Endothelial cell (in vitro differentiated cells): ENCODE data around the gene PLA2G2E. TPM values are rescaled to one million over a fixed set of nuclear protein-coding genes. Genes with fewer than 3 reads are reported as not detected.
"Not testable (repeated sequence)": the region's sequence is repeated elsewhere in the genome, so short reads cannot be mapped to it uniquely, and the experiment has no call there.

Experiments
- DNase-seq: peaks from one replicate; pipeline ENCODE4 v3.0.0; 2021; ENCODE audit warnings: low spot score
- H3K27ac Mint-ChIP-seq: one replicate; pipeline ENCODE4 v1.8.0; 2021; ENCODE audit warnings: mixed read lengths, inconsistent platforms; ENCODE audit not compliant: unreplicated experiment
- H3K27me3 Mint-ChIP-seq: one replicate; pipeline ENCODE4 v1.8.0; 2021; ENCODE audit warnings: mild to moderate bottlenecking, moderate library complexity, mixed read lengths, inconsistent platforms; ENCODE audit not compliant: unreplicated experiment
- H3K36me3 Mint-ChIP-seq: one replicate; pipeline ENCODE4 v1.8.0; 2021; ENCODE audit warnings: mild to moderate bottlenecking, low read depth, mixed read lengths, inconsistent platforms; ENCODE audit not compliant: unreplicated experiment
- H3K4me1 Mint-ChIP-seq: one replicate; pipeline ENCODE4 v1.8.0; 2021; ENCODE audit warnings: mild to moderate bottlenecking, mixed read lengths, inconsistent platforms; ENCODE audit not compliant: unreplicated experiment
- H3K4me3 Mint-ChIP-seq: one replicate; pipeline ENCODE4 v1.8.0; 2021; ENCODE audit warnings: mild to moderate bottlenecking, mixed read lengths, inconsistent platforms; ENCODE audit not compliant: unreplicated experiment
- H3K9me3 Mint-ChIP-seq: one replicate; pipeline ENCODE4 v1.8.0; 2021; ENCODE audit warnings: mixed read lengths, inconsistent platforms; ENCODE audit not compliant: unreplicated experiment
- total RNA-seq: library from RNA; stranded (reverse); fragmentation: NEBNext Ultra II Directional; extraction: Animal tissue kit (Norgen Biotek cat#: 25700); gene quantifications from one replicate; pipeline ENCODE4 v1.2.1, GENCODE V29; 2021; ENCODE audit not compliant: unreplicated experiment
- TF ChIP-seq, protein P1 (sequence below): fragments of 200-600 bp; sonication (generic); IDR thresholded peaks from one replicate; pipeline ENCODE4 v1.5.0; 2021; ENCODE audit warnings: antibody characterized with exemption; ENCODE audit not compliant: unreplicated experiment

The PLA2G2E gene
- total RNA-seq, 1 donor from 2014 or later, result not detected

DNA sequence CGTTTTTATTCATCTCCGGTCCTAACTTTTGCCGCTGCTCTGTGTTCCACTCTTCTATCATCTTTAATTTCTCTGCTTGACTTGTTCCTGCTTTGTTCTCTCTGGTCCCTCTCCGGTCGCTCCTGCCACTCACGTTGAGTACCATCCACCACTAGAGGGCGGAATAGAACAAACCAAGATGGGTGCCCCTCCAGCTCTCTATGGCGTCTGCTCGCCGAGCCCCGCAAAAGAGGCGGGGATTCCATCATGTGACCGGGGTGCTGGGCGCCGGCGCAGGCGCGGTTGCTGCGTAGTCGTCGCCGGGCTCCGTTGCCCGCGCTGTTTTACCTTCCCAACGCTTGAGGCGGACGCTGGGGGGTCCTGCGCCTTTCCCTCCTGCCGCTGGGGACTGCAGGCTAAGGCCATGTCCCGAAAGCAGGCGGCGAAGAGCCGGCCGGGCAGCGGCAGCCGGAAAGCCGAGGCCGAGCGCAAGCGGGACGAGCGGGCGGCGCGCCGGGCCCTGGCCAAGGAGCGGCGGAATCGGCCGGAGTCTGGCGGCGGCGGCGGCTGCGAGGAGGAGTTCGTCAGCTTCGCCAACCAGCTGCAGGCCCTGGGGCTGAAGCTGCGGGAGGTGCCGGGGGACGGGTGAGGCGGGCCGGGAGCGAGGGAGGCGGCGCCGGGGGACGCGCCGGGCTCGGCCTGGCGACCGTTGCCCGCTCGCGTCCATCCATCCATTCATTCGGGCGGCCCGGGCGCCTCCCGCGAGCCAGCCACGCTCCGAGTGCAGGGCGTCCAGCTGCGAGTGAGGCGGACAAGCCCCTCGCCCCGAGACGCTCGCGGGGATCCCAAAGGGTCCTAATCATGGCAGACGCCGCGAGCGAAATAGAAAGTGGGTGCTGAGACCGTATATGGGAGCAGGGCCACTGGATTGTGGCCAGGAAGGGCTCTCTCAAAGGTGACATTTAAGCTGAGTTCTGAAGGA is 41.0 kb downstream of the PLA2G2E start, which contains the start of gene OTUD3:
Gene OTUD3 (plus strand): TSS at position 285 of the 961 bp plus-strand sequence. CDS start 119 bp downstream, at position 404.
- peaks cover 5% of the 10 kb centered on the region for H3K36me3 Mint-ChIP-seq
- TF ChIP-seq, protein P1, sequence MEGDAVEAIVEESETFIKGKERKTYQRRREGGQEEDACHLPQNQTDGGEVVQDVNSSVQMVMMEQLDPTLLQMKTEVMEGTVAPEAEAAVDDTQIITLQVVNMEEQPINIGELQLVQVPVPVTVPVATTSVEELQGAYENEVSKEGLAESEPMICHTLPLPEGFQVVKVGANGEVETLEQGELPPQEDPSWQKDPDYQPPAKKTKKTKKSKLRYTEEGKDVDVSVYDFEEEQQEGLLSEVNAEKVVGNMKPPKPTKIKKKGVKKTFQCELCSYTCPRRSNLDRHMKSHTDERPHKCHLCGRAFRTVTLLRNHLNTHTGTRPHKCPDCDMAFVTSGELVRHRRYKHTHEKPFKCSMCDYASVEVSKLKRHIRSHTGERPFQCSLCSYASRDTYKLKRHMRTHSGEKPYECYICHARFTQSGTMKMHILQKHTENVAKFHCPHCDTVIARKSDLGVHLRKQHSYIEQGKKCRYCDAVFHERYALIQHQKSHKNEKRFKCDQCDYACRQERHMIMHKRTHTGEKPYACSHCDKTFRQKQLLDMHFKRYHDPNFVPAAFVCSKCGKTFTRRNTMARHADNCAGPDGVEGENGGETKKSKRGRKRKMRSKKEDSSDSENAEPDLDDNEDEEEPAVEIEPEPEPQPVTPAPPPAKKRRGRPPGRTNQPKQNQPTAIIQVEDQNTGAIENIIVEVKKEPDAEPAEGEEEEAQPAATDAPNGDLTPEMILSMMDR, result peak; percentile 94
- H3K27me3 Mint-ChIP-seq, result peaks cover 3% of the 10 kb centered on the region
- peak within 1 kb of the TSS; percentile 91 for H3K4me3 Mint-ChIP-seq
- peak; percentile 95 for DNase-seq
- H3K27ac Mint-ChIP-seq, result no peak within 1 kb of the TSS
- H3K9me3 Mint-ChIP-seq, result no peaks in the 10 kb centered on the region
- peaks cover 15% of the 10 kb centered on the region for H3K4me1 Mint-ChIP-seq

GRCh38 chr1:19880841-19881240 is 42.6 kb downstream of the PLA2G2E start:
- not testable (repeated sequence) for H3K4me3 Mint-ChIP-seq, H3K36me3 Mint-ChIP-seq, H3K9me3 Mint-ChIP-seq, DNase-seq, H3K27me3 Mint-ChIP-seq, H3K27ac Mint-ChIP-seq
- H3K4me1 Mint-ChIP-seq, result peaks cover 15% of the 10 kb centered on the region

GRCh38 chr1:19879661-19880060 is 43.8 kb downstream of the PLA2G2E start:
- H3K4me3 Mint-ChIP-seq, result no peak overlapping the region
- H3K36me3 Mint-ChIP-seq, result no peaks in the 10 kb centered on the region
- no peak overlapping the region for H3K27ac Mint-ChIP-seq
- peaks cover 11% of the 10 kb centered on the region for H3K4me1 Mint-ChIP-seq
- TF ChIP-seq, protein P1, result no peak
- H3K9me3 Mint-ChIP-seq, result no peaks in the 10 kb centered on the region
- peaks cover 3% of the 10 kb centered on the region for H3K27me3 Mint-ChIP-seq
- DNase-seq, result no peak

GRCh38 chr1:19879227-19879626 is 44.2 kb downstream of the PLA2G2E start:
- H3K4me1 Mint-ChIP-seq, result peaks cover 11% of the 10 kb centered on the region
- H3K36me3 Mint-ChIP-seq, result no peaks in the 10 kb centered on the region
- no peak for DNase-seq
- TF ChIP-seq, protein P1, result no peak
- no peak overlapping the region for H3K4me3 Mint-ChIP-seq
- no peaks in the 10 kb centered on the region for H3K9me3 Mint-ChIP-seq
- H3K27me3 Mint-ChIP-seq, result peaks cover 3% of the 10 kb centered on the region
- no peak overlapping the region for H3K27ac Mint-ChIP-seq

GRCh38 chr1:19878637-19878985 is 44.8 kb downstream of the PLA2G2E start:
- Mint-ChIP-seq H3K9me3 (no peaks in the 10 kb centered on the region), H3K4me1 (peaks cover 8% of the 10 kb centered on the region), H3K4me3 (no peak overlapping the region), H3K27ac (no peak overlapping the region), H3K27me3 (peaks cover 3% of the 10 kb centered on the region), H3K36me3 (peaks cover 3% of the 10 kb centered on the region)
- DNase-seq, result no peak
- TF ChIP-seq, protein P1, result no peak
